Measurements from ENCODE around the gene CAMK4.
"Not testable (repeated sequence)": the region's sequence is repeated elsewhere in the genome, so short reads cannot be mapped to it uniquely, and the experiment has no call there.

Gene CAMK4

GRCh38 chr5:111229871-111230810 is 6.0 kb downstream of the CAMK4 start:
- no peak for DNase-seq

- no peak for DNase-seq
Measured at GRCh38 chr5:111231119-111231518, 6.9 kb downstream of the CAMK4 start.

- DNase-seq = no peak
Measured at GRCh38 chr5:111232311-111233051, 8.3 kb downstream of the CAMK4 start.

- no peak for DNase-seq
Measured at GRCh38 chr5:111233052-111233374, 8.8 kb downstream of the CAMK4 start.

GRCh38 chr5:111234125-111234524 is 9.9 kb downstream of the CAMK4 start:
- no peak for DNase-seq

- DNase-seq = no peak
Measured at GRCh38 chr5:111235635-111236034, 11.5 kb downstream of the CAMK4 start.

GRCh38 chr5:111236348-111236747 is 12.2 kb downstream of the CAMK4 start:
- DNase-seq = no peak

GRCh38 chr5:111236995-111237394 is 12.8 kb downstream of the CAMK4 start:
- no peak for DNase-seq

GRCh38 chr5:111237470-111237869 is 13.3 kb downstream of the CAMK4 start:
- DNase-seq = no peak

- no peak for DNase-seq
Measured at GRCh38 chr5:111238431-111239225, 14.4 kb downstream of the CAMK4 start.

GRCh38 chr5:111241696-111242095 is 17.5 kb downstream of the CAMK4 start:
- DNase-seq = no peak

- DNase-seq = no peak
Measured at GRCh38 chr5:111242606-111243005, 18.4 kb downstream of the CAMK4 start.

- no peak for DNase-seq
Measured at GRCh38 chr5:111243318-111243717, 19.1 kb downstream of the CAMK4 start.

- no peak for DNase-seq
Measured at GRCh38 chr5:111245654-111246053, 21.5 kb downstream of the CAMK4 start.

GRCh38 chr5:111246459-111246858 is 22.3 kb downstream of the CAMK4 start:
- DNase-seq = no peak

GRCh38 chr5:111248571-111248970 is 24.4 kb downstream of the CAMK4 start:
- DNase-seq = no peak

- DNase-seq = no peak
Measured at GRCh38 chr5:111251921-111252320, 27.7 kb downstream of the CAMK4 start.

GRCh38 chr5:111252799-111253545 is 28.8 kb downstream of the CAMK4 start:
- DNase-seq = no peak

- DNase-seq = no peak
Measured at GRCh38 chr5:111254613-111255012, 30.4 kb downstream of the CAMK4 start.

- DNase-seq = no peak
Measured at GRCh38 chr5:111255169-111255568, 31.0 kb downstream of the CAMK4 start.

- no peak for DNase-seq
Measured at GRCh38 chr5:111256128-111256527, 31.9 kb downstream of the CAMK4 start.

- not testable (repeated sequence) for DNase-seq
Measured at GRCh38 chr5:111257610-111258009, 33.4 kb downstream of the CAMK4 start.

GRCh38 chr5:111259636-111260035 is 35.5 kb downstream of the CAMK4 start:
- no peak for DNase-seq

Data from activated CD4-positive, alpha-beta T cell treated with anti-CD3 and anti-CD28 coated beads for 1 hour (primary cell).